HG03108 (cell line): ENCODE measurements around the gene HCFC1R1.

Experiments used
- ATAC-seq: cut with Tn5 transposase; IDR thresholded peaks from one replicate; pipeline ENCODE4 v1.9.1; 2021; ENCODE audit warnings: moderate library complexity; ENCODE audit not compliant: unreplicated experiment

The HCFC1R1 gene

DNA sequence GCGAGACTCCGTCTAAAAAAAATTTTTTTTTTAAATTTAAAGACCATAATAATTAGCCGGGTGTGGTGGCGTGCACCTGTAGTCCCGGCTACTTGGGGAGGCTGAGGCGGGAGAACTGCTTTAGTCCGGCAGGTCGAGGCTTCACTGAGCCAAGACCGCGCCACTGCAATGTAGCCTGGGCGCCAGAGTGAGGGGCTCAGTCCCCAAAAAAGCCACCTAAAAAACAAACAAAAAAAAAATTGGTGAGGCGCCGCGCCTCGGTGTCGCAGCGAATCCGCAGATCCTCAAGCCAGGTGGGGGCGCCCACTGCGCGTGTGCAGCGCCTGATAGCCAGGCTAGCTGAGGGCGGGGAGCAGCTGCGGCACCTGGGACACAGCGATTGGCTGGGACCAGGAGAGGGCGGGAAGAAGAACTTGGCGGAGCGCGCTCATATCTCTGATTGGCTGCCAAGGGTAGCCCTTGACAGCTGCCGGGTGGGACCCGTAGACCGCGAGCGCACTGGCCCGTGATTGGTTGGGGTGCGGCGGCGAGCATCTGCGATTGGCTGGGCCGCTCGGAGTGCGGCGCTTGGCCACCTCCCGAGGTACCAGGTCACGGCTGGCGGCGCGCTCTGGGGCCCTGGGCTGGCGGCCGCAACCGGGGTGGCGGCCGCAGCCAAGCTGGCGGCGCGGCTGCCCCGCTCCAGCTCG lies 20.0 kb downstream of the HCFC1R1 start:
- peak; percentile 91 for ATAC-seq

DNA sequence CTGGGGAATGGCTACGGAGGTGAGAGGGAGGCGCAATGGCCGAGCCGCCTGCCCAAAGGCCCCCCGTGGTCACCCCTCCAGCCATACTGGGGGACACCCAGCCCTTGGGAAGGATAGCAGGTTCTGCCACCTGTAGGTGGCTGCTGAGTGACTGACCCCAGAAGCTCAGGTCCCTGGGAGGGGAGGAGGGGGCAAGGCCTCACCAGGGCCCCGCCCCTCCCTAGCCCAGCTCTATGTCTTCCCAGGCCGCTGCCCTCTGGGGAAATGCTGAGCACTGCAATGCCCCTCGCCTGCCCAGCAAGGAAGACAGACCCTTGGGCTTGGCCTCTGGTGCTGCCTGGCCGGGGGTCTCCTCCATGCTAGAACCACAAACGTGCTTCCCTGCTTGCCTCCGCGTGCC lies 22.4 kb downstream of the HCFC1R1 start:
- no peak for ATAC-seq

DNA sequence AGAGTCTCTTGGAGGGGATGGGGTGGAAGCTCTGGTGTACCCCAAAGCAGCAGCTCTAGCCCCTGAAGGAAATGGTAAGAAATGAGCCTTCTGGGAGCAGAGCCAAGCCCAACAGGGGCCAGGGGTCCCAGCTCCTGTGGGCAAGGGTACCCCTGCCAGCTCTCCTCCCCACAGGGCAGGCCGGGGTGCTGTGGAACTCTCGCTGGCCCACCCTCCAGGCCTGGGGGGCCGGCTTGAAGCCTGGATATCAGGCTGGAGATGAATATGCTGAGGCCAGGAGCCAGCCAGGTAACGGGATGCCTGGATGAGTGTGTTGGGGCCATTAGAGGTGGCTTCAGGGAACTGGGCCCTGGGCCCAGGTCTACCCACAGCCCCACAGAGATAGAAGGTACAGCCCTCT lies 23.2 kb downstream of the HCFC1R1 start:
- no peak for ATAC-seq

DNA sequence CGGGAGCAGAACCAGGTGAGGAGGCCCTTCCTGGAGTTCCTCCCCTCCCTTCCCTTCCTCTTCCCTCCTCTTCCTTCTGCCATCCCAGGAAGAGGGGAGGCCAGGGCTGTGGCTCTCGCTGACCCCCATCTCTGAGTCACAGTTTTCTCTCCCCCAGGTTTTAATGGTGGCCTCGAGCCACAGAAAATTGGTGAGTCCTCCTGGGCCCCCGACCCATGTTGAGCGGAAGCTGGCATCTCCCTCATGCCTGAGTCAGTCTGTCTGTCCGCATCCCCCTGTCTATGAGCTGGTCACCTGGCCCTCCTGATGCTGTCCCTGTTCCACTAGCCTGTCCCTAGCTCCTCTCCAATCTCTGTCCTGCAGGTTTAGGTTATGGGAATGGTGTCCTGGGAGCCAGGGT lies 23.8 kb downstream of the HCFC1R1 start:
- ATAC-seq: no peak

DNA sequence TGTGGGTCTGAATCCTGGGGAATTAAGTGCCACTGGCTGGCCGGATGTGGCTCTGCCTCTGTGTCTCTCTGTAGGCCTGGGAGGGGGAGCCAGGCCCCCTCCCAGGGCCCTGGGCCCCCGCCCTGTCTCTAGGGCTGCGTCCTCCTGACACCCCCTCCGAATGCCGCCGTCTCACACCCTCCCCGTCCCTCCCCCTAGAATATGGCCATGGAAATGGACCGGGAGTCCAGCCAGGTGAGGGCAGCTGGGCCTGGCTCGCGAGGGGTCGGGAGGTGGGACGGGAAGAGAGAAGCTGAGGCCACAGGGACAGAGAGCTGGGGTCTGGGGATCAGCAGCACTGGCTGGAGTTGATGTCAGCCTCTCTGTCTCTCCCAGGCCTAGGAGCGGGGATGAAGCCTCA lies 27.4 kb downstream of the HCFC1R1 start:
- no peak for ATAC-seq

DNA sequence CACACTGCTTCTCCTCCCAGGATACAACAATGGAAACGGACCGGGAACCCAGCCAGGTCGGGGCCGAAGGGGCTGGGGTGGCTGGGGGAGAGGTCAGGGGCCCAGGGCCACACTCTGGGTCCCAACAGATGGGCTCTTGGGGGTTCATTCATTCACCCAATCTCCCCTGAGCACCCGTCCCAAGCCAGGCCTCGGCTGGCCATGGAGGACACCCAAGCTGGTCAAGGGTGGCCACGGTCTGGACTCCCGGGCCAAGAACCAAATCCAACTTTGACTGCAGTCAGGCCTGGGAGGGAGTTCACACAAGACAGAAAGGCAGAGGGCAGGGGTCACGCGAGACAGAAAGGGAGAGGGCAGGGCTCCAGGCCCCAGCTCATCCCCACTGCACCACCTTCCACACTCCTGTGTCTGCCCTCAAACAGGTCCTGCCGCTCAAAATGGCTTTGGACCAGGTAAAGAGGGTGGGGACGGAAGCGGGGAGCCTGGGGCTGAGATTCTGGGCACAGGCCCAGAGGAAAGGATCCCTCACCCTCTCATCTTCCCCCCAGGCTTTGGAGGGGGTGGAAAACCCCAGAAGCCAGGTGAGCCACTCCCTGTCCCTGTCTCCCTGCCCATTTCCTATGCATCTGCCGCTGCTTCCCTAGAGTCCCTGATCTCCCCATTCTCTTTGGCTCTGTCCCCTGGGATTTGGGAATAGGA lies 31.2 kb downstream of the HCFC1R1 start:
- ATAC-seq: no peak

DNA sequence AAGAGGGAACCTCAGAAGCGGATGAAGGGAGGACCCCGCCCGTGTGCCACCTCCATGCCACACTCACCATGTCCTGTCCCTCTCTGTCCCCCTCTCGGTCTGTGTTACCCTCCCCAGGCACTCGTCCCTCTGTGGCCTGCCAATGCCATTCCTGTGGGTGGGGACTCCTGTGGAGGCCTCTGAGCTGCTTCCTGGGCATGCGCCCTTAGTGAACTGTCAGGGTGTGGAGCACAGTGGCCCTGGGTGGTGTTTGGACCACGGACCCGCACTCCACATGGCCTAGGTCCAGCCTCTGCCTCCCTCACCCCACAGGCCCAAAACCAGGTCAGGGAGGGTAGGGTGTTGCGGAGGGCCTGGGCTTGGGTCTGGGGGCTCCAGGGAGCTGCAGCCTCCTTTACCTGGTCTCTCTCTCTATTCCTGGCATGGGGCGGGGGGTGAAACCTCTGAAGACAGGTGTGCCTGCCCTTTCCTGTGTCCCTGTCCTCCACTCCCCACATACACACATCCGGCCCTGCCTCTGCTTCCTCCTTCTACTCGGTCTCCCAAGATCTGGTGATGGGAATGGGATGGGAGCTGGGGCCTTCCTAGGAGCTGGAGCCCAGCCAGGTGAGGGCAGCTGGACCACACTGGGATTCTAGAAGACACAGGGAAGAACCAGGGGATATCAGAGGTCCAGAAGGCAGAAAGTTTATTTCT lies 32.0 kb downstream of the HCFC1R1 start:
- no peak for ATAC-seq

DNA sequence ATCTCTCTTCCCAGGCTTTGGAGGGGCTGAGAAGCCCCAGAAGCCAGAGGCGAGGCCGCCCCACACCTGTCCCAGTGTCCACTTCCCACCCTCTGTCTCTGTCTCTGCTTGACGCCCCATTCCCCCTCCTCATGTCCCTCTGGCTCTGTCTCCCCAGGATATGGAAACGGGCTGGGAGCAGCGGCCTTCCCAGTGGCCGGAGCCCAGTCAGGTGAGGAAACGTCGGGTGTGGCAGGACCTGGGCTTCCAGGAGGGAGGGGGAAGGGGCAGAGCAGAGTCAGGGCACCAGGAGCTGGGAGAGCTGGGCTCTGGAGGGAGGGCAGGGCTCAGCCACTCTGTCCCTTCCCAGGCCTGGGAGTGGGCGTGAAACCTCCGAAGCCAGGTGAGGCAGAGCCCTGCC lies 32.9 kb downstream of the HCFC1R1 start:
- no peak for ATAC-seq

DNA sequence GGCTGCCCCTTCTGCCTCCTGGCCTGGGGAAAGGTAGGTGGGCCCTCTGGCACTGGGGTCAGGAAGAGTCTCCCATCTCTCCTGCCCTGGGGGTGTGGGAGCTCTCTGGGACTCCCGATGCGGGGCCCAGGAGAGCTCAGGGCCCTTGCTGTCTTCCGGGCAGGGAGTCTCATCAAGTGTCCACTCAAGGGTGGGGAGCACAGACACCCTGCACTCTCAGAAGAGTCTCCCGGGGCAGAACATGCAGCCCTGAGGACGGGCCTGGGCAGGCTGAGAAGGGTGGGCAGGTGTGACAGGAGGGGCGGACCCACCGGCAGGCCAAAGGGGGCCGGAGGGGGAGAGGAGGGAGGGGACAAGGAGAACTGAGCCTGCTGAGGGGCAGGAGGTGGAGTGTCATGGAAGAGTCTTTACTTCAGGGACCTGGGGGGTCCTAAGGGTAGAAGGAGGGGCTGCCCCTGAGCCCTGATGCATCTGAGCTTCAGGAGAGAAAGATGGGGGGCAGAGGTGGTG lies 35.1 kb downstream of the HCFC1R1 start:
- ATAC-seq: no peak

DNA sequence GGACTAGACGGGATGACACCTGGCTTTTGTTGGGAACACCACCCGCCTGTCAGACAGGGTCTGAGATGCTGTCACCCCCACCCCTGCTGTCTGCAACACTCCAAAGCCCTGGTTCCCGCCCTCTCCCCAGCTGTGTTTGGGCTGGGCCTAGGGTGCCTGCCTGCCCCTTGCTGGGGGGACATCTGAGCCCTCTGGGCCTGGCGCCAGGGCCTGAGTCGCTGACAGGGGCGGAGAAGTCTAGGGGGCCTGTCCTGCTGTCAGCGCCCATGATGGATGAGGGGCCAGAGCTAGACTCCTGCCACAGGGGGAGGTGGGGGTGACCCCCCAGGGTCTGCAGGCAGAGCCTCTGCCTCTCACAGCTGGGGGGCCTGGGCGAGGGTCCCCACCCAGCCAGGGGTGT lies 35.9 kb downstream of the HCFC1R1 start:
- no peak for ATAC-seq

DNA sequence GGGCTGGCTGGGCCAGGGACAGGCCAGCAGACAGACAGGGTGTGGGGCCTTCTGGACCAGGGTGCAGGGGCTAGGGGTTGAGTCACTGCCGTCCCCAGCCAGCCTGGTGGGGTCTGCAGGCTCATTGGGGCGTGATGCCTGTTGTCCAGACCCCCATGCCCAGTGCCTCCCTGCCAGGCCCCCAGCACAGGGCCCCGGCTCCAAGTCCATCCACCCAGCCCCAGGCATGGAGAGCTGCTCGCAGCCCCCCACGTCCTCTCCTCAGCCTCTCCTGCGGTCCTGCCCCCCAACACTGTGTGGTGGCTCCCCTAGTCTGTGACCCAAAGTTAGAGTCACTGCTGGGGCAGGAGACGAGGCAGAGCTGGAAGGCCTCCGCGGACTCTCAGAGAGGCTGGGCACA lies 36.5 kb downstream of the HCFC1R1 start:
- no peak for ATAC-seq

DNA sequence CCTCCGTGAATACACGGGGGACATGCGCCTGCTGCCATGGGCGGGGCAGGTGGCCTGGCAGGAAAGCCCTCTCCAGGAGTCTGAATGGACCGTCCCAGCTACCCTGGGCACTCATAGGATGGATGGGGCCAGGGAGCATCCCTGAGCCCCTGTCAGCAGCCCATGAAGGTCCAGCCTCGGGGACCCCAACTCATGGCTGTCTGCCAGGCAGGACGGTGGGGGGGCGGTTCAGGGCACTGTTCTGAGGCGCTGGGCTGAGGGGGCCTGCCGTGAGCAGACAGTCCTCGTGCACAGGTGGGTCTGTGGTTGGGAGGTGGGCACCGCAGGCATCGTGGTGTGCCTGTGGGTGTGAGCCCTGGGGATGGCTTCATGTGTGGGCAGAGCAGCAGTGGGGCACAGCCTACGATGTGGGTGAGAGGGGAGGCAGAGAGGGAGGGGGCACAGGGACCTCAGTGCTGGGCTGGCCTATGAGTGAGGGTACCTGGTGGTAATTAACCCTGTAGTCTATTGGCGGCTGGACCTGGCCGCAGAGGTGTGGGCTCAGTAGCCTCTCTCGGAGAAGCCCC lies 37.0 kb downstream of the HCFC1R1 start:
- no peak for ATAC-seq

DNA sequence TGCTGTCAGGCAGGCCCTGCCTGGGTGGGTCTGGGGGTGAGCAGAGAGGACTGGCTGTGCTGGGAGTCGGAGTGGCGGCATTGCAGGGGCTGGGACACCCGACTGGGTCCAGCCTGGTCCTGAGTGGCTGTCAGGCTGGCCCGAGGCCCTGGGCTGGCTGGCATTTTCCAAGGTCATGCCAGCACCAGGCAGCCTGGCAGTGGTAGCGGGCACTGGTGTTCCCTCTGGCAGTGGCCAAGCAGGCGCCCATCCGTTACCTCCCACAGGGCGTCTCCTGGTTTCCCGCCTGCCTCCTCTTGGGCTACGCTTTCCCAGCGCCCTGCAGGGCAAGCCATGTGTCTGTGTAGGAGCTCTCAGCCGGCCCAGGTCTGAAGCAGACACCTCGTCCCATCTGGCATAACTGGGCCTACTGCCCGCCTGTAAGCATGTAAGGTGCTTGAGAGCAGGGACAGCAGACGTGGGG lies 37.8 kb downstream of the HCFC1R1 start:
- ATAC-seq: no peak

DNA sequence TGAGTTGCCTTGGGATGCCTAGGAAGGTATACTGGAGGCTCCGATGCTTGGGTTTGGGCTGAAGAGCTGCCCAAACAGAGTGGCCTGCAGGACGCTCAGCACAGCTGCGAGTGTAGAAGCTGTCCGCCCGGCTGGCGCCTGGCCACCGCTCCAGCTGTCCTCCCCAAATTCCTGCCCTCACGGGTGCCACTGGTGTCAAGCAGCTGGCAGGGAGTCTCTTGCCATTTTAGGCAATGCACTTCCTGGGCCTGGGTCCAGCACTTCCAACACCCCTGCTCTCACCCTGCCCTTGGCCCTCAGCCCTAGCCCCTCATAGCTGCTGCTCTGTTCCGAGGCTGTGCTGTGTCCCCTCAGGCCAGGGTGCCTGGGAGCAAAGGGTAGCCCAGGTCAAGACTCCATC lies 38.3 kb downstream of the HCFC1R1 start:
- no peak for ATAC-seq

DNA sequence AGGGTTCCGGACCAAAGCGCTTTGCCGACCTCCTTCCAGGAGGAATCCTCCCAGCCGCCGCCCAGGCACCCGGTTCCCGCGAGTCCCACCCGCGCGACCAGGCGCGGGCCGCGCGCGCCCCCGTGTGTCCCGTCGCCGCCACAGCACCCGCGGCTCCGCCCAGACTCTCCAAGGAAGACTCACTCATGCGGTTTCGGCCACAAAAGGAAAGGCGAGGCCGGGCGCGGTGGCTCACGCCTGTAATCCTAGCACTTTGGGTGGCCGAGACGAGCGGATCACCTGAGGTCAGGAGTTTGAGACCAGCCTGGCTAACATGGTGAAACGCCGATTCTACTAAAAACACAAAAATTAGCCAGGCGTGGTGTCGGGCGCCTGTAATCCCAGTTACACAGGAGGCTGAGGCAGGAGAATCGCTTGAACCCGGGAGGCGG lies 40.0 kb downstream of the HCFC1R1 start:
- ATAC-seq: peak; percentile 36

DNA sequence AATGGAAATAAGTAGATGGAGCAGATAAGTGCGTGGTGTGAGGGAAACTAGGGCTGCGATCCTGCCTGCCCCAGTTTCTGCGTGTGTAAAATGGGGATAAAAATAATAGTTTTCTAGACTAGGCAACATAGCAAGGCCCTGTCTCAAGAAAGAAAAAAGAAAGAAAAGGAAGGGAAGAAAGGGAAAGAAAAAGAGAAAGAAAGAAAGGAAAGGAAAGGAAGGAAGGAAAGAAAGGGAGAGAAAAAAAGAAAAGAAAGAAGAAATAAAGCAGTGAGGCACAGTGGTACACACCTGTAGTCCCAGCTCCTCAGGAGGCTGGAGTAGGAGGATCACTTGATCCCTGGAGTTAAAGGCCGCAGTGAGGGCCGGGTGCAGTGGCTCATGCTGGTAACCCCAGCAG lies 41.3 kb downstream of the HCFC1R1 start:
- no peak for ATAC-seq

DNA sequence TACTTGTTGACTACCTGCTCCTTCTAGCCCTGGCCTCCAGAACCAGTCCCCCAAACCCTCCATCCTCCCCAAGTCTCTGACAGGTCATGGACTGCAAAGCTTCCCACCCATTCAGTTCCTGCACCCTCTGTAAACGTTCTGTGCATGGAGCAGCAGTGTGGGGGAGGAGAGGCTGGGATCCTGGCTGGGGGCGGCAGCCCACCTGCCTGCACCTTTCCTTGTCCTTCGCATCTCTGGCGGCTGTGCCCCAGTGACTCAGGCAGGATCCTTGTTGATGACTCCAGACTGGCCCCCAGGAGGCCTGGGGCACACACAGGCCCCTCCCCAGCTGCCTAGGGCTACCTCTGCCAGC lies 41.9 kb downstream of the HCFC1R1 start:
- ATAC-seq: no peak

DNA sequence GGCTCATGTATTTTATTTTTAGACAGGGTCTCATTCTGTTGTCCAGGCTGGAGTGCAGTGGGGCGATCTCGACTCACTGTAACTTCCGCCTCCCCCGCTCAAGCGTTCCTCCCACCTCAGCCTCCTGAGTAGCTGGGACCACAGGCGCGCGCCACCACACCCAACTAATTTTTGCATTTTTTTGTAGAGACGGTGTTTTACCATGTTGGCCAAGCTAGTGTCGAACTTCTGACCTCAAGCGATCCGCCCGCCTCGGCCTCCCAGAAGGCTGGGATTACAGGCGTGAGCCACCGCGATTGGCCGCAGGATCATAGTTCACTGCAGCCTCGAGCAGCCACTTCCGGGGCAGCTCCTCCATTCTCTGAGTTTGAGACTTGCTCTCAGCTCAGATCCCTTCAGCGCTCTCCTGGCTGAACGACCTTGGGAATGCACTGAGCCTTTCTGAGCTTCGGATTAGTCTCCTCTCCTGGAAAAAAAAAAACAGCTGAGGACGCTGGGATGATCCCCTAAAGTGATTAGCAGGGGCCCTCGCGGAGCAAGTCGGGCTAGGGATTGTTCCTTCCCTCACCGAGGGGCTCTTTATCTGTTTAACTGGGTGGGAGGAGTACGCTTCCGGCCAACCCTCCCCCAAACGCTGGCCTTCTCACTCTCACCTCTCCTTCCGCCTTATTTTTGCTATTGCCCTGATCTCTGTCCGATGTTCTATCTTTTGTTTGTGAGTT lies 42.4 kb downstream of the HCFC1R1 start:
- no peak for ATAC-seq

DNA sequence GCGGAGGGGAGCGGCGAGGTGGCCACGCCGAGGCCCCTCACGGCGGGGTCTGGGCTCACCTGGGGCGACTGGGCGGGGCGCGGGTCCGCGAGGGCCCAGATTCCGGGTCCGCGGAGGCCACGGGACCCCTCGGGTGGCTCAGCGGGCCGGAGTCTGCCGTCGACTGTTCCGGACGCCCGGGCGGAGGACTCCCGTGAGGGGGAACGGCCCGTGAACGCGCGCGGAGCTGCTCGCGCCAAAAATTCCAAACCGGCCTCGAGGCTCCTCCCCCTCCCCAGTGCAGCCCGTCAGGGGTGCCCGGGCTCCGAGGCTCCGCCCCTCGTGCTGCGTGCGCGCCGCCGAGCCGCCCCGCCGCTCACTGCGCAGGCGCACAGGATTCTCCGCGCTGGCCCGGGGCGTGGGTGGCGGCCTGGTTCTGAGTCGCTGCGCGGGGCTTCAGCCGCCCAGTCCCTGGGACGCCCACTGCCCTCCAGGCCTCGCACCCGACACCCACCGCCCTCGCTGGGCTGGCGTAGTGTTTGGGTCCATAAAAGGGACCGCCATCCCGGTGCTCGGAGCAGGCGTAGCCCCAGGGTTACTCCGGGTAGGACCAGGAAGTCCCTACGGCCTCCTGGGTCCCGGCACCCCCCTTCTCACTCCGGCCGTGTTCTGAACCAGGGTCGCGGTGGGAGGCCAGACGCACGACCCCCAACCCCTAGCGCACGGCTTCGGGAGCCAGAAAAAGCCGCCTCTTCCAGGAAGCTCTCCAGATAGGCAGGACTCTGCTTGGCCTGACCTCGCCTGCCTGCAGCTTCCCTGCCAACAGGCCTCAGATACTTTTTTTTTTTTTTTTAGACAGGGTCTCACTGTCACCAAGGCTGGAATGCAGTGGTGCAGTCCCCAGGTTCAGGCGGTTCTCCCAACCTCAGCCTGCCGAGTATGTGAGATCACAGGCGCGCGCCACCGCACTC lies 43.2 kb downstream of the HCFC1R1 start, which contains the start of gene PKMYT1:
TSS of gene PKMYT1 (minus strand) at position 220 of the 950 bp plus-strand sequence. CDS start 789 bp downstream, outside the sequence.
- peak; percentile 61 for ATAC-seq
